ENCODE measurements around the gene ANAPC7.

- no peak for TF ChIP-seq CTCF (conservative IDR thresholded peaks at IDR 0.05; ENCODE audit: low read depth, low read length)
- no peak for TF ChIP-seq EZH2 (IDR thresholded peaks at IDR 0.05; ENCODE audit: borderline replicate concordance, low read depth, low read length, poor library complexity, severe bottlenecking)
Measured at GRCh38 chr12:110361216-110361615, 42.3 kb downstream of the ANAPC7 start.
